Measurements from ENCODE around the gene KAT2A.

KAT2A gene

GRCh38 chr17:42135151-42135550 lies 14.0 kb upstream of the KAT2A start:
- DNase-seq, result no peak

GRCh38 chr17:42133461-42134041 lies 12.4 kb upstream of the KAT2A start:
- peak; percentile 55 for DNase-seq

GRCh38 chr17:42132941-42133340 lies 11.8 kb upstream of the KAT2A start:
- DNase-seq, result no peak

GRCh38 chr17:42131981-42132432 lies 10.8 kb upstream of the KAT2A start:
- DNase-seq, result no peak

- DNase-seq, result no peak
Measured at GRCh38 chr17:42131232-42131631, 10.1 kb upstream of the KAT2A start.

- DNase-seq, result no peak
Measured at GRCh38 chr17:42130310-42130936, 9.3 kb upstream of the KAT2A start.

GRCh38 chr17:42129109-42129837 lies 8.1 kb upstream of the KAT2A start:
- DNase-seq, result no peak

GRCh38 chr17:42127414-42127813 lies 6.2 kb upstream of the KAT2A start:
- DNase-seq, result no peak

- DNase-seq, result no peak
Measured at GRCh38 chr17:42126836-42127235, 5.7 kb upstream of the KAT2A start.

- no peak for DNase-seq
Measured at GRCh38 chr17:42125565-42125964, 4.4 kb upstream of the KAT2A start.

GRCh38 chr17:42124256-42124655 lies 3.1 kb upstream of the KAT2A start:
- no peak for DNase-seq

GRCh38 chr17:42122371-42123303 lies 1.5 kb upstream of the KAT2A start, which contains the start of gene HSPB9:
Gene HSPB9, plus strand, starts transcription at chr17:42122804. Its CDS starts 47 bp downstream, at chr17:42122851.
- DNase-seq, result no peak

- no peak for DNase-seq
Measured at GRCh38 chr17:42120161-42120769, 902 bp downstream of the KAT2A start.

- DNase-seq, result no peak
Measured at GRCh38 chr17:42119301-42119700, 1.9 kb downstream of the KAT2A start.

- no peak for DNase-seq
Measured at GRCh38 chr17:42118545-42118944, 2.6 kb downstream of the KAT2A start.

GRCh38 chr17:42118126-42118510 lies 3.0 kb downstream of the KAT2A start:
- DNase-seq, result no peak

- no peak for DNase-seq
Measured at GRCh38 chr17:42117397-42118125, 3.6 kb downstream of the KAT2A start.

- DNase-seq, result peak; percentile 16
Measured at GRCh38 chr17:42116705-42117396, 4.3 kb downstream of the KAT2A start.

GRCh38 chr17:42114118-42114517 lies 7.0 kb downstream of the KAT2A start:
- no peak for DNase-seq

- DNase-seq, result no peak
Measured at GRCh38 chr17:42113293-42114069, 7.7 kb downstream of the KAT2A start.

Data from NCI-H524 treated with DMSO at 0.1 percent for 48 hours (cell line).